Measurements from ENCODE around the gene CACNA1S. TPM values are rescaled to one million over a fixed set of nuclear protein-coding genes. Genes with fewer than 3 reads are reported as not detected.
A peak's percentile ranks its signal among the peaks of the same experiment; 100 is the strongest.

The CACNA1S gene
- total RNA-seq, 1 donor from 2014 or later, result not detected

DNA sequence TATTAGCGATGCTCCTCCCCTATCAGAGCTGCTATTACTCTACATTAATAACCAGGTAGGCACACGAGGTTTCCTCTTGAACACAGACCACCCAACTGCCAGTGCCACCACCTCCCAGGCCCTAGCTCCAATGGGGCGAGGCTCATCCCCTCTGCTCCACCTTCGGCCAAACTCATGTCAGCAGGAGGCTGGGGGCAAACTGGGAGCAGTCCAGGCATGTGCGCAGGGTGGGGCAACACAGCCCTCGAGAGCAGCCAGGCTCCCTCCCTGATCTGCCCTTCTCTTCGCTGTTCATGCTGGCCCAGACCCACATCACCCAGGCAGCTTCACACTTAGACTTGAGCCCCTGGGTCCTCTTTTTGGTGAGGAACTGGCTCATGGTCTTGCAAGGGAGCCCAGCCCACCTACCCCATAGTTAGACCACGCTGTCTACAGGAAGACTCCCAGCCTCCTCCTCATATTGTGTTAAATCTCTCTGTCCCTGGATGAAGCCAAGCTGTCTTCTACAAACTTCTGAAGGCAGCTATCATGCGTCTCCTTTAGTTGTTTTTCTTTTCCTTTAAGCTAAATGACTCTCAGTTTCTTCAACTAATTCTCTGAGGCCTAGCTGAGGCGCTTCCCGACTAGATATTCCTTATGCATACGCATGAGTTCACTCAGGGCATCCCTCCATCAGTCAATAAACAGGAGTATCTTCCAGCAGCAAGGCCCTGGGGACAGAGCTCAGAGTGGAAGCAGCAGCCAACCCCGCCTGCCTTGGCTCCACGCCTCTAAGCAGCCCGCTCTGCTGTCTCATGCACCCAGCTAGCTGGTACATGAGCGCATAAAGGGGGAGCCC lies 30.0 kb upstream of the CACNA1S start:
- ATAC-seq, result peak; percentile 81

DNA sequence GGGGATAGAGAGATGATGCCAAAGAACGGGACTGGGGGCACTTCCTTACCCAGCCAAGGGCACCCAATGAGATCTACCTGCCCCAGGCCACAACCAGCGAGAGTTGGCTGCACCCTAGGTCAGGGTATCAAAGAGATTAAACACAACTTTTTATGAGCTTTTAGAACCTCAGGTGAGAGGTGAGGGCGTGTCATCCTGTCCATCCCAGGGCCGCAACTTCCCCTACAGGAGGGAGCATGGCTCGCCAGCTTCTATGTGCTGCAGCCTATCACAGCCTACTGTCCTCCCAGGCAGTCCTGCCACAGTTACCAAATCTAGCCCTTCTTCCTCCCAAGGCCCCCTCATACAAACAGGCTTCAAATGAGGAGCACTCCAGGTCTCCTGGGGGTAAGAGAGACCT lies 29.2 kb upstream of the CACNA1S start:
- ATAC-seq (no peak), DNase-seq (ENCODE audit: missing footprints) (peak; percentile 53)
- intact Hi-C loops (cut with DNase I), result no loop called here

More for the DNA sequence above, 30.0 kb upstream of the CACNA1S start:
- intact Hi-C loops (cut with DNase I), result no loop called here
- peak; percentile 80 for DNase-seq (ENCODE audit: missing footprints)

DNA sequence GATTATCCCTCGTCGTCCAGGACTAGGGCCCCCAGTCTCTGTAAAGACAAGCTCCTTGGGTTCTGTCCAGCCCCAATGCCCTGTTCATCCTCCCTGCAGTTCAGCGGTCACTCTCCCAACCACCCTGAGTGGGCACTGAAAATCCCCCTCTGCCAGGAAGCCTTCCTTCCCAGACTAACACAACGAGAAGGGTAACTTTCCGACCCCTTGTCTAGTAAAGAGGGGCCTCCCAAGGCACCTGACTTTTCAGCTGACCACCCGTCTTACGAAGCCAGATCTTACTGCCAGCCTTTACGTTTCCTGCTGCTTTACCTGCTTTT lies 28.7 kb upstream of the CACNA1S start:
- ATAC-seq (no peak), DNase-seq (ENCODE audit: missing footprints) (peak; percentile 23)
- intact Hi-C loops (cut with DNase I), result no loop called here

GRCh38 chr1:201140235-201140940 lies 28.2 kb upstream of the CACNA1S start:
- no peak for ATAC-seq
- intact Hi-C loops (cut with DNase I), result no loop called here

GRCh38 chr1:201139756-201140155 lies 27.5 kb upstream of the CACNA1S start:
- ATAC-seq (no peak), DNase-seq (ENCODE audit: missing footprints) (peak; percentile 45)
- intact Hi-C loops (cut with DNase I), result no loop called here

More at GRCh38 chr1:201140235-201140940, 28.2 kb upstream of the CACNA1S start:
- peak; percentile 34 for DNase-seq (ENCODE audit: missing footprints)

DNA sequence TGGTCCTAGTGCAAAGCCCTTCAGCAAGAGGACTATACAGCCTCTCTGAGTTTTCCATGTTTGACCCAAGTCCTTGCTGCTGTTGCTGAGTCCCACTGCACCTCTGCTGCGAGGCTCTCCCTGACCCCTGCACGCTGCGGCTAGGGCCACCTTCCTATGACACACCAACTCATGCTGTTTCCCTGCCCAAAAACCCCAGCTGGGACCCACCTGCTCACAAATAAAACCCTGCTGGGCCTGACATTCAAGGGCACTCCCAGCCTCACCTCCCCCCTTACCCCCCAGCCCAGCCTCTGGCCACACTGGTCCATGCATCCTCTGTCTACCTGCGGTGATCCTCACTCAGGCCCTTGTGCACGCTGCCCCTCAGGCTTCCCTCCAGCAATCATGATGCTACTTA lies 27.1 kb upstream of the CACNA1S start:
- intact Hi-C loops (cut with DNase I), result no loop called here
- ATAC-seq (no peak), DNase-seq (ENCODE audit: missing footprints) (peak; percentile 14)

- ATAC-seq, result no peak
- intact Hi-C loops (cut with DNase I), result no loop called here
- DNase-seq (ENCODE audit: missing footprints), result peak; percentile 58
Observed at GRCh38 chr1:201138311-201138840, 26.1 kb upstream of the CACNA1S start.

DNA sequence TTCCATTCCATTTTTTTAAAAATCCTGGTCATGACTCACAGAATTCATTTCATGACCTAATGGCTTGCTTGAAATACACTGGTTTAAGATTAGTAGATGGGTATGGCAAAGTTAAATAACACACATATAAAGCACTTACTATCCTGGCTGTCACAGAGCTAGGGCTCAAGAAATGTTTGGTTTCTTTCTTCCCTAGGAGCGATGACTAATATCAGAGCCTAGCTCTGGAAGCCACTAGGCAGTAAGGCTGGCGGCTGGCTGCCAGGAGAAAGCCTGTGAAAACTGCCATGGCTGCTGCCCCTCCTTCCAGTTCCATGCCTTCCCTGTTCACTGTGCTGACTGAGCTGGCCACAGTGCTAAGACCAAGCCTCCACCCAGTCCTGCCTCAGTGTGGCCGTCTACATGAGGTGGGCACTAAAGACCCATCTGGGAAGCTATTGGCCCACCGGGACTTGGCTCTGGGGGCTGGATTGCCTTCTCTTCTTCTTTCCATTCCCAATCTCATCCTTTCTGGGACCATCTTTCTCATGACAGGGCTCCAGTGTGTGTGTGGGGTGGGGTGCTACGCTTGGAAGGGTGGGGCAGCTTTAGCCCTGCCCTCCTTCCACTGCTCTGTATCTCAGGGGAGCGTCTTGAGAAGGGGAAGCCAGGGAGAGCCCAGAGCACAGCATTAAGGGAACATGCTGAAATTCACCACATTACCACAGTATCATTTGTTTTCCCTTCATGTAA lies 25.5 kb upstream of the CACNA1S start:
- DNase-seq (ENCODE audit: missing footprints) (peak; percentile 77), ATAC-seq (peak; percentile 69)
- intact Hi-C loops (cut with DNase I), result no loop called here

- intact Hi-C loops (cut with DNase I), result no loop called here
Observed at GRCh38 chr1:201137024-201137392, 24.8 kb upstream of the CACNA1S start.

GRCh38 chr1:201136355-201137023 lies 24.3 kb upstream of the CACNA1S start:
- DNase-seq (ENCODE audit: missing footprints) (peak; percentile 45), ATAC-seq (no peak)
- intact Hi-C loops (cut with DNase I), result no loop called here

More at GRCh38 chr1:201137024-201137392, 24.8 kb upstream of the CACNA1S start:
- DNase-seq (ENCODE audit: missing footprints) (peak; percentile 8), ATAC-seq (no peak)

DNA sequence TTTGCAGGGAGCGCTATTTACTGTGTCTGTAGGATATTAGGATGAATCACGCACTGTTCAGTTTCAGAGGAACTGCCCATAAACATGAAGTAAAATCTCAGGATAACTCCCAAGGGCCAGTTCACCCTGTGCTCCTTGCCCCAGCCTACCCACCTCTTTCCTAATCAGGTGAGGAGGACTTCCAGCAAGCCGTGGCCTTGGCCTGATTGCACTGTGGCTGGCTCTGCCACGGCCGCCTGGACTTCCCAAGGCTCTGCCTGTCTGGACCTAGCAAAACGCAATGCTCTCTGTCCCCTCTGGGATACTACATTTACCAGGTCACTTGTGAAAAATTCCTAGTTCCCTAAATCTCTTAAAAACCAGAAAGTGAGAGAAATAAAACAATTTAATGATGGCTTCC lies 22.2 kb upstream of the CACNA1S start:
- intact Hi-C loops (cut with DNase I), result no loop called here
- no peak for ATAC-seq
- DNase-seq (ENCODE audit: missing footprints), result peak; percentile 51

- ATAC-seq (no peak), DNase-seq (ENCODE audit: missing footprints) (peak; percentile 53)
- intact Hi-C loops (cut with DNase I), result no loop called here
Observed at GRCh38 chr1:201131398-201131797, 19.2 kb upstream of the CACNA1S start.

- peak; percentile 17 for DNase-seq (ENCODE audit: missing footprints)
- intact Hi-C loops (cut with DNase I), result no loop called here
- no peak for ATAC-seq
Observed at GRCh38 chr1:201128962-201129361, 16.7 kb upstream of the CACNA1S start.

DNA sequence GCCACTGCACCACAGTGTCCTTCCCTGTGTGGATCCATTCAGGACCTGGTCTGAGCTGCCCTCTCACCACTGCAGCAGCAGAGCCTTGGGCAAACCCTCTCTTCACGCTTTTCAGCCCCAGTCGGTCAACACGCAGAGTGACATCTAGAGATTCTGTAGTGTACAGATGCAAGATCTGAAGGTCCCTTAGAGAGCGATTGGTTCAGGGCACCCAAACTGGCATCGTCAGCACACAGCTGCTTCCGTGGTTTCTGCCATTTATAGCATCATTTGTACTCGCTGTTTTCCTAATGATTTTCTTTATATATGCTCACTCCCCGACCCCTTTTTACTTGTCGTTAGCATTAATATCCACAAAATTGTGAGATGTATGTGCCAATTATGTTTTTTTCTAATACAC lies 16.2 kb upstream of the CACNA1S start:
- intact Hi-C loops (cut with DNase I), result no loop called here
- ATAC-seq (no peak), DNase-seq (ENCODE audit: missing footprints) (no peak)

DNA sequence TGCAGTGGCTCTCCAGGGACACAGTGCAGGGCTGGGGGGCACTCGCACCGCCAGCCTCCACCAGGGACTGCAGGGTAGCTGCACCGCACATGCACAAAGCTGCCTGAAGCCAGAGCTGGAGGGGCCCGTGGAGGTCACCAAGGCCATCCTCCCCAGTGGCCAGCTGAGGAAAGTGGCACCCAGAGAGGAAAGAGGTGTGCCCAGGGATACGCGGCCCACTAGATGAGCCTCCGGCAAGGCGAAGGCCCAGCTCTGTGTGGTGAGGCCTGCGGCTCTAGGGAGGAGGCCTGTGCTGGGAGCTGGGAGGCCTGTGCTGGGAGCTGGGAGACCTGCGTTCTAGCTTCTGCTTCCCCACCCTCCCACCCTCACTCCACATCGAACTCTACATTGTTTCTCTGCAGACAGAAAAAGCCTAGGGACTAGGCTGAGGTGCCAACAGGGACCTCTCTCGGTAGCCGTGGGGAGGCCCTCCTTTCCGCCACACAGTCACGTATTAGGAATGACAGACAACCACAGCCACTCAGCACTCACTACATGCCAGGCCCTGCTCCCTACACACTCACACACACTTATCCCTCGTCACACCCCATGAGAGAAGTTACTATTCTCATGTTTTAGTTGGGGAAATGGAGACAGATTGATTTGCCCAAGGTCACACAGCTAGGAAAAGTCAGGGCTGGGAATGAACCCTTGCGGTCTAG lies 15.7 kb upstream of the CACNA1S start:
- intact Hi-C loops (cut with DNase I), result no loop called here
- ATAC-seq (no peak), DNase-seq (ENCODE audit: missing footprints) (peak; percentile 22)

GRCh38 chr1:201126832-201127754 lies 14.9 kb upstream of the CACNA1S start, which contains the start of gene ASCL5:
ASCL5 (minus strand) TSS chr1:201127184; CDS start chr1:201115372, 11,812 bp downstream.
- no peak for ATAC-seq
- intact Hi-C loops (cut with DNase I), result no loop called here
- peak; percentile 66 for DNase-seq (ENCODE audit: missing footprints)

GRCh38 chr1:201126463-201126831 lies 14.2 kb upstream of the CACNA1S start:
- intact Hi-C loops (cut with DNase I), result no loop called here
- DNase-seq (ENCODE audit: missing footprints) (no peak), ATAC-seq (no peak)
